SK-MEL-5 (cell line): ENCODE results near the gene CDKN2AIP. TPM values are rescaled to one million over a fixed set of nuclear protein-coding genes. Genes with fewer than 3 reads are reported as not detected.

Source experiments
- DNase-seq: peaks from one replicate; pipeline ENCODE4 v3.0.0-alpha.2; 2016; ENCODE audit warnings: low read depth, low spot score
- in situ Hi-C: cut with HindIII; loops from 2 replicates; pipeline ENCODE4 v1.10.0; 2016; ENCODE audit warnings: low sequenced_read_pairs, high pct_unique_total_duplicates, low pct_unique_long_range_greater_than_20kb
- polyA plus RNA-seq, 2 experiments: library from polyadenylated mRNA; depleted of rRNA; stranded (reverse); fragments of >200 nt; gene quantifications; 2 replicates each; pipeline ENCODE4 v1.2.3, GENCODE V29; 2015
- total RNA-seq: library from RNA; depleted of rRNA; stranded (reverse); fragments of >200 nt; shearing (Covaris generic); gene quantifications from 2 replicates; pipeline ENCODE4 v1.2.3, GENCODE V29; 2014; rRNA removed

Gene CDKN2AIP, protein sequence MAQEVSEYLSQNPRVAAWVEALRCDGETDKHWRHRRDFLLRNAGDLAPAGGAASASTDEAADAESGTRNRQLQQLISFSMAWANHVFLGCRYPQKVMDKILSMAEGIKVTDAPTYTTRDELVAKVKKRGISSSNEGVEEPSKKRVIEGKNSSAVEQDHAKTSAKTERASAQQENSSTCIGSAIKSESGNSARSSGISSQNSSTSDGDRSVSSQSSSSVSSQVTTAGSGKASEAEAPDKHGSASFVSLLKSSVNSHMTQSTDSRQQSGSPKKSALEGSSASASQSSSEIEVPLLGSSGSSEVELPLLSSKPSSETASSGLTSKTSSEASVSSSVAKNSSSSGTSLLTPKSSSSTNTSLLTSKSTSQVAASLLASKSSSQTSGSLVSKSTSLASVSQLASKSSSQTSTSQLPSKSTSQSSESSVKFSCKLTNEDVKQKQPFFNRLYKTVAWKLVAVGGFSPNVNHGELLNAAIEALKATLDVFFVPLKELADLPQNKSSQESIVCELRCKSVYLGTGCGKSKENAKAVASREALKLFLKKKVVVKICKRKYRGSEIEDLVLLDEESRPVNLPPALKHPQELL
- 14.2 and 15.6 TPM in 2 replicates for total RNA-seq
- 13.4 and 18.6 TPM in 2 replicates for polyA plus RNA-seq (2015; cell fraction: cytosol; rRNA removed)
- 21.4 and 25.2 TPM in 2 replicates for polyA plus RNA-seq (2015; cell fraction: nucleus; rRNA removed)

DNA sequence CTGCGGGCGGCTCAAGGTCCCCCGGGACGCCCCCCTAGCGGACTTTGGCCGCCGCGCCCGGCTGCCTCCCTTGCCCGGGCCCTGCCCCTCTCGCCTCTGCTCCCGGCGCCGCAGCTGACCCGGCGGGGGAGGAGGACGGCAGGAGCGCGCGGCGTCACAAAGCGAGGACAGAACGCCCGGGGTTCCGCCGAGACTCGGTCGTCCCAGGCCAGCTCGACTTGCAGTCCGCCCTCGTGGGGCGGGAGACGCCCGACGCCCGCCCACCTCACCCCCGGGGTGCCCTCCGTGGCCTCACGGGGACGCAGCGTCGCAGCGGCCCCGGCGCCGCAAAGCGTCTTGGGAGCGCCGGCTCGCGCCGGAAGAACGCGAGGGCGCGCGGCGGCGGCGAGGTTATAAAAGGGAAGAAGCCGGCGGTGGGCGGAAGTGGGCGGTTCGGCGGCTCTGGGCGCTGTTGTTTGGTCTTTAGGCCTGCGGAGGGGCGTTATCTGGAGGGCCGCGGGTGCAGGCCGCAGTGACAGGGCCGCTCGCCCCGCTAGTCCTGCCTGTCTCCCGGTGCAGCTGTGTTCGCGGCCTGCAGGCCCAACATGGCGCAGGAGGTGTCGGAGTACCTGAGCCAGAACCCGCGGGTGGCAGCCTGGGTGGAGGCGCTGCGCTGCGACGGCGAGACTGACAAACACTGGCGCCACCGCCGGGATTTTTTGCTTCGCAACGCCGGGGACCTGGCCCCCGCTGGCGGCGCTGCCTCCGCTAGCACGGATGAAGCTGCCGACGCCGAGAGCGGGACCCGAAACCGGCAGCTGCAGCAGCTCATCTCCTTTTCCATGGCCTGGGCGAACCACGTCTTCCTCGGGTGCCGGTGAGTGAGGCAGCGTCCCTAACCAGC lies at the start of gene CDKN2AIP:
TSS of gene CDKN2AIP (plus strand) at position 423 of the 883 bp plus-strand sequence. CDS start at position 585, 162 bp downstream.
- DNase-seq = peak; percentile 94
- in situ Hi-C loops = no loop called here

DNA sequence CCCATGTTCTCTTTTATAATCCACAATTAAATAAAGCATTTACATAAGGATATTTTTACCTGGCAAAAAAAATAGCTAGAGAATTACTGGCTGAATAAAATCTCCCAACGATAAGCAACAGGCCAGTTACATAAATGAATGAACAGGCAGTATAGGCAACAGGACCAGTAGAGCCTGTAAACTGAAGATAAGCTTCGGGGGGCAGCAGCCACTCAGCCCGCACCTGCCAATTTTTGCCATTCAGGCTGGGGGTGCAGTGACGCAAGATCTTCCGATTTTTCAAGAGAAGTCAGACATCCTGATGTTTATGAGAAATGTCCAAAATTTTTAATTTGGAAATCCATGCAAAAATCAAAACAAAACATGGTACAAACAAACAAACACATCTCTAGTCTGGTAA lies 49.0 kb upstream of the CDKN2AIP start:
- no peak for DNase-seq
- in situ Hi-C loops = no loop called here

DNA sequence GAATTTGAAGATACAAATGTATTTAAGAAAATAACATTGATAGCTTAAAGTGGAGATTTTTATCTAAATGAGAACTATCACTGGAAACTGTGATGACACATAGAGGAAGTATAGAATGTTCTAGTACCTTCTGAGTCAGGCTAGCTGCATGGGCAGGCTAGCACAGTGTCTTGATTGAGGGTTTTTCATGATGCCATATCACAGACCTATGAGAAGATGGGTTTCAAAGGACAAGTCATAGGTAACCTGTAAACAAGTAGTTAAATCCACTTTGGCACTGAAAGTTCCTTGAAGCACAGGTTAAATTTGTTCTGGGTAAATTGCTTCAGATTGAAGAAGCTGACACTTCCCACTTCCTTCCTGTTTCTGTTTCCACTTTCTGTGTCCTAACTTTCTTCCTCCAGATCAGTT lies 48.2 kb upstream of the CDKN2AIP start:
- in situ Hi-C loops = no loop called here

DNA sequence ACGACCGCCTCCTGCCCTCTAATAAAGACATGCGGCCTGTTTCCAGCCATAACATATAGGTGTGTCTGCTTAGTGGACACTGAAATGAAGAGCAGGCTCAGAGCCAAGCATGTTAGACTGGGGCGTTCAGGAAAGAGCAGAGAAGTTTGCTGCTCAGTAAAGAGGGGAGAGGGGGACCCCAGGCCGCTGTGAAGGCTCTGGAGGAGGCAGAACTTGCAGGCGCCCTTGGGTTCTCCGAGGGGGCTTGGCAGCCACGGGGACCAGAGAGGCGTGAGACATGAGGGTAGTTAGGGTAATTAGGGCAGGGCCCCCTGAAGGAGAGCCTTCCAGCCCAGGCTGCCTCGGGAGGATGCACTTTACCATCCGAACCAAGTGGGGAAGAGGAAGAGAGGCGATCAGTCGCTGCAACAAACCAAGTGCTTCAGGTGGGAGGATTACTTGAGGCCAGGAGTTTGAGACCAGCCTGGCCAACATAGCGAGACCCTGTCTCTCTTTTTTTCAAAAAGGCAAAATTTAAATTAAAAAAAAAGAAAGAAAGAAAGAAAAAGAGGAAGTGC lies 46.6 kb upstream of the CDKN2AIP start:
- DNase-seq = no peak
- in situ Hi-C loops = no loop called here

More for the DNA sequence above, 48.2 kb upstream of the CDKN2AIP start:
- no peak for DNase-seq

DNA sequence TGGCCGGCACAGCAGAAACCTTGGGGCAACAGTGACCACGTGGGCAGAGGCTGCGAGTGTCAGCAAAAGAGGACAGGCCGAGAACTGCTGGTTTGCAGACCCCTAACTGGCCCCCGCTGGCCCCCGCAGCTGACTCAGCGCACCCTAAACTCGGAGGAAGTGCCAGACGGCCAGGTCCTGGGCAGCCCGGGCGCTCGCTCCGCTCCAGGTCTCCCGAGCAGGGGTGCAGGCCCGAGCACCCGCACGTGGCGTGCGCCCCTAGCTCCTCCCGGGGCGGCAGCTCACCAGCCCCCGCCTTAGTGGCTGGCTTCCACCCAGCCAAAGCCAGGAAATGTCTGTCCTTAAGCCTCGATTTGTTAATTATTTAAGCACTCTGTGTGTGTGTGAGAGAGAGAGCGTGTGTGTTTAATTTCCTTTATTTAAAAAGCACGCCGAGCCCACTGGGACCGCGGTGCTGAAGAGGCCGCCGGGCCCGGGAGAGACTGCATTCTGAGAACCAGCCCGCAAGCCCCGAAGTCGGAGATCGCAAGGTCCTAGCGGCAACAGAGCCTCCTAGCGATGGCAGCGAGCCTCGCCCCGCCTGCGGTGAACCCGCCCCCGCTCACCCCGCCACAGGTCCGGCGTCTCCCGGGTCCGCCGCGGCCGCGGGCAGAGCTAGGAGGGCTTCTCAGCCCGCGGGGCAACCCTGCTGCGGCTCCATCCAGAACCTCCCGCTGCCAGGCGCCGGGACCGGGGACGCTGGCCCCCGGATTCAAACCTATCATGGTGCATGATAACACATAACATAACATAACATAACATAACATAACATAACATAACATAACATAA lies 45.9 kb upstream of the CDKN2AIP start:
- peak; percentile 77 for DNase-seq
- in situ Hi-C loops = no loop called here

DNA sequence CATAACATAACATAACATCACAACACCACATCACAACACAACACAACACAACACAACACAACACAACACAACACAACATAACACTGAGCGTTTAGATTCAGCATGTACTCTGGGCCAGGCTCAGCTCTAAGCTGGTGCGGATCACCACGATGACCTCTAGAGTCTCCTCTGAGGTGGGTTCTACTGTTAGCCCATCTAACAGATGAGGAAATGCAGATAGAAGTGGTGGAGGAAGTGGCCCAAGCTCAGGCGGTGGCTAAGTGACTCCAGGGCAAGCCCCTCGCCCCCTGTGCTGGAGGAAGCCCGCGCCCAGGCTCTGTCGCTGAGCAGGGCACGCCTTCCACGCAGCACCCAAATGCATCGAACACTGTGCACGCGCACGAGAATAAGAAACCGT lies 45.3 kb upstream of the CDKN2AIP start:
- DNase-seq = no peak
- in situ Hi-C loops = no loop called here

DNA sequence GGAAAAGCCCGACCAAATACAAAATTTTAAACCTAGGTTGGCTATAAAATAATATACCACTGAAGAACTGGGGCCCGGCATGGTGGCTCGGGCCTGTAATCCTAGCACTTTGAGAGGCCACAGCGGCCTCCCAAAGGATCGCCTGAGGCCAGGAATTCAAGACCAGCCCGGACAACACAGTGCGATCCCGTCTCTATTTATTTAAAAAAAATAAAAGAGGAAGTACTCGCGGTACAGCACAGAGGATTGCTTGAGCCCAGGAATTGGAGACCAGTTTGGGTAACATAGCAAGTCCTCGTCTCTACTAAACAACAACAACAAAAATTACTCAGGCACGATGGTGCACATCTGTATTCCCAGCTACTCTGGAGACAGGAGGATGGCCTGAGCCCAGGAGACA lies 44.8 kb upstream of the CDKN2AIP start:
- no peak for DNase-seq
- in situ Hi-C loops = no loop called here

DNA sequence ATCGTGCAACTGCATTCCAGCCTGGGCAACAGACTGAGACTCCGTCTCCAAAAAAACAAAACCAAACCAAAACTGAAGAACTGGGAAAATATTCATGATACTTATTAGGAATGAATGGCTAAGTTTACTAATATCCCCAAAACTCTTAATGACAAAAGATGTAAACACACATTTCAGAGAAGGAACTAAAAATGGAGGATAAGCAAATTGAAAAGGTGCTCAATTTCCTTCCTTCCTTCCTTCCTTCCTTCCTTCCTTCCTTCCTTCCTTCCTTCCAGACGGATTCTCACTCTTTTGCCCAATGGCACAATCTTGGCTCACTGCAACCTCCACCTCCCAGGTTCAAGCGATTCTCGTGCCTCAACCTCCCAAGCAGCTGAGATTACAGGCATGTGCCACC lies 44.4 kb upstream of the CDKN2AIP start:
- DNase-seq = no peak
- in situ Hi-C loops = no loop called here

DNA sequence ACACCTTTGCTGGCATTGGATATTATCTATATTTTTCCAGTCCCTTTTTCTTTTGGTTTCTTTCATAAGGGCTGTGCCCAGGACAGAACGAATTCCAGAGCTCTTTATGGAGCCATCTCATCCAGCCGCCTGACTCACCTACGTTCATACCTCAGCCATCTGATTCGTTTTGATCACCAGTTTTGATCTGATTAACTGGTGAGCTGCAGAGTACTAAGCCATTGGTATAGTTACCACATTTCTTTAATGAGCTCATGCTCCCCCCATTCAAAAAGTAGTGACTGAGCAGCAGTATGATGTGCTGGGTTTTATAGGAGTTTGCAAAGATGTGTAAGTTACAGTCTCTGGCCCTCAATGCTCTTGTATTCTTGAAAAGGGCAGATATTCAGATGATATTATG lies 43.0 kb upstream of the CDKN2AIP start:
- DNase-seq = no peak
- in situ Hi-C loops = no loop called here

DNA sequence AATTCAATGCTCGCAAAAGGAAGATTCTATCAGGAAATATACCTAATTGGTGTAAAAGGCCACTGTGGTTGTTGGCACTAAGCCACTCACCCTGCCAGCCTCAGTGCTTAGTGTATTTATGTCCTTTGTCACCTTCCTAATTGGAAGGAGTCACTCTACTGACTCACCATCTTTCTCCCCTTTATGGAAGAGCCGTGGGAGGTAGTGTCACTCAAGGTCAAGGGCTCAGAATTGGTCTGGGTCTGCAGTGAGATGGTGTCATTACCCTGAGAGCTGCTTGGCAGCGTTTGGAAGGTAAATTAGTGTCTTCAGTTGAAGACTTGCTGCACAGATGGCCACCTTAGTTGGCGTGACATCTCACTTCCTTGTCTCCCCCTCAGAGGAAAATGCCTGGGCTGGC lies 41.7 kb upstream of the CDKN2AIP start:
- DNase-seq = no peak
- in situ Hi-C loops = no loop called here

DNA sequence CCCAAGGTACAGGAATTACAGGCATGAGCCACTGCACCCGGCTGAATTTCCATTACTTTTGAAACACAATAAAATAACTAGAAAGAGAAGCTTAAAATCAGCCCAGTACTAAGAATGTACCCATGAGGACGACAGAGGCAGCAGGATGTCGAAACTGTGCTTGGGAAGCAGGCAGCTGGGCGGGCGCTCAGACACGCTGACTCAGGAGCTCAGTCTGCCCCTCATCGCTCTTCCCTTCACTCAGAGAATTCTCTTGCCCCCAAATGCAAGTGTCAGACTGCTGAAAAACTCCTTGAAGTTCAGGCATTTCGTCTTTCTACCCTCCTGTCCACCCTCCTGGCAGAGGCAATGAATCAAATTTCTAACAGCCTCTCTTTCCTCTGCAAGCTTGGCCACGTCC lies 41.0 kb upstream of the CDKN2AIP start:
- in situ Hi-C loops = no loop called here
- no peak for DNase-seq

DNA sequence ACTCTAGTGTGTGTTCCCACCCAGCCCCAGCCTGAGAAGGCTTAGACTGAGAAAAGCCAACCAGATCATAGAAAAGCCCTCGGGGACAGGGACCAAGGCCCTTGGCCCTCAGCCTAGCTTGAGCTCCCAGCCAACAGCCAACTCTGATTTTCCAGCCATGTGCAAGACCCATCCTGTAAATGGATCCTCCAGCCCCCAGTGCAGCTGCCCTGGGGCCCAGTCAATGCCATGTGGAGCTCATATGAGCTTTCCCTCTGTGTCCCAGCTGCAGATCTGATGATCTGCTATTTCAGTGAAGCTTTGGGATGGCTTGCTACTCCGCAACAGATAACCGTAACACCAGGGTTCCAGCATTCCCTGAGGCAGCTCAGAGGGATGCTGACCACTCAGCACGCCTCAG lies 40.5 kb upstream of the CDKN2AIP start:
- no peak for DNase-seq
- in situ Hi-C loops = no loop called here

DNA sequence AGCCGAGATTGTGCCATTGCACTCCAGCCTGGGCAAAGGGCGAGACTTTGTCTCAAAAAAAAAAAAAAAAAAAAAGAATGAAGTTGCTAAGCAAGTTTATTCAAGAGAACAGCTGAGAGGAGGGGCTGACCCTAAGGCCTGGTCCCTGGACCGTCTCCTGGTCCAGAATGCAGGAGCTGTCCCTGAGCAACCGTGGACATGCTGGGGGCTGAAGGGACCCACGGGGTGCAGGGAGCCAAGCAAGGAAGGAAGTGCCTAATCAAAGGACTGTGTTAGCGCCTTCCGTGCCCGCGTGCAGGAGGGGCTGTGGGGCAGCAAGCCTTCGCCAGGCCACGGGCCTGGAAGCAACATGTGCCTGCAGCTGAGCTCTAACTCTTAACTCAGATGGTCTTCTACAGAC lies 39.1 kb upstream of the CDKN2AIP start:
- DNase-seq = no peak
- in situ Hi-C loops = no loop called here

DNA sequence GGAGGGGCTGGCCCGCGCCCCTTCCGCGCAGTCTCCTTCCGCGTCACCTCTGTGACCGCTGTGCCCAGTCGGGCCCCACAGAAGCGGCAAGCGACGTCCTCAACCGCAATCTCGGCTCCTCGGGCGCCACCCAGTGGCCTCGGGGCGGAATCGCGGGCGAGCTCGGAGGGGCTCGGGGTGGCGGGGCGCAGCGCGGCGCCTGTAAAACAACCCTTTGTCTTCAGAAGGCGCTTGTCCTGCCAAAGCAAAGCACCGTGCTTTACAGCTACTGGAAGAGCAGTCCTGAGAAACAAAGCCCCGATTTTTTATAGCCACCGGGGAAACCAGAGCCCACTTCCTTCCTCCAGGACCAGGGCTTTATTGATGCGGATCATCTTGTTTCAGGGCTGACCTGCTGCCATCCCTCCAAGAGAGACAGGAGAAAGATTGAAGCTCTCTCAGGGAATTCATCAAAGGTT lies 37.3 kb upstream of the CDKN2AIP start:
- DNase-seq = peak; percentile 93
- in situ Hi-C loops = no loop called here

DNA sequence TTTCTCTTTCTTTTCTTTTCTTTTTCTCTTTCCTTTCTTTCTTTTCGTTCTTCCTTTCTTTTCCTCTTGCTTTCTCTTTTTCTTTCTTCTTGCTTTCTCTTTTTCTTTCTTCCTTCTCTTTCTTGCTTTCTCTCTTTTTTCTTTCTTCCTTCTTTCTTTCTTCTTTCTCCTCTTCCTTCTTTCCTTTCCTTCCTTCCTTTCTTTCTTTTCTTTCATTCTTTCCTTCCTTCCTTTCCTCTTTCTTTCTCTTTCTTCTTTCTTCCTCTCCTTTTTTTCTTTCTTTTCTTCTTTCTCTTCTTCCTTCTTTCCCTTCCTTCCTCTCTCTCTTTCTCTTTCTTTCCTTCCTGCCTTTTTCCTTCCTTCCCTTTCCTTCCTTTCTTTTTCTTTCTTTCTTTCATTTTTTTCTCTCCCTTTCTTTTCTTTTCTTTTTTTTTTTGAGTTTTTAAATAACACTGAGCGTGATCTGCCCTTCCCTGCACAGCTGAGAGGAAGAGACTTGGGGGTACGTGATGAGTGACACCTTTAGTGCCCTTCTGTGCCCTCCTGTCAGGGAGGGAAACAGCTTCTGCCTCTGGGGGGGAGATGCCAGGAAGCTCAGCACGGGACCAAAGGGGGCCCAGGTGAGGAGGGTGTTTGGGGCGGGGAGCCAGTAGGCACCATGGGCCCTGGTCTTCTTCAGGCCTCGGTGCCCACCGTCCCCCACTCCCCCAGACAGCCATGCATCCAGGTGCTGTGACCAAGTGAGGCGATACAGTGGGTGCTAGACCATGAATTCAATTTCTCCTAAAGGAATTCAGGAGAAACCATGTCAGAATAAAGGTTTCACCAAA lies 36.6 kb upstream of the CDKN2AIP start:
- in situ Hi-C loops = no loop called here
- DNase-seq = no peak

DNA sequence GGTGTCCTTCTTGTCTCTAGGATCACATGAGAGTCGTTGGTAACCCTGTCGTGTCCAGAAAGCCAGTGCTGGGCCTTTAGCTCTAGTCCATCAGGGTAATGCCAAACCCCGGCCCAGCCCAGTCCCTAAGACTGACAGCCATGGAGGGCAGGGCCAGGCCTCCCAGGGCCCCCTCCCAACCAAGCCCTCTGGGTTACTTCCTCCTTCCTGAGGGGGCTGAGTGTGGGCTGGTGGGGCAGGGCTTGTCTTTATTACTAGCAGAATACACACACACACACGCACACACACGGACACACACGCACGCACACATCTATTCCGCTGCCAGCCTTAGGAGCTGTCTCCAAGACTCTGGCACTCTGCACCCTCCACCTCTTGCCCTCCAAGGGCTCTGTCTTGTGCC lies 35.6 kb upstream of the CDKN2AIP start:
- no peak for DNase-seq
- in situ Hi-C loops = no loop called here
